ENCODE results near the gene DUSP1. TPM values are rescaled to one million over a fixed set of nuclear protein-coding genes. Genes with fewer than 3 reads are reported as not detected.

DUSP1 gene
- total RNA-seq, 4 donors from 2014 or later, result 488 to 965 (median 649) TPM

DNA sequence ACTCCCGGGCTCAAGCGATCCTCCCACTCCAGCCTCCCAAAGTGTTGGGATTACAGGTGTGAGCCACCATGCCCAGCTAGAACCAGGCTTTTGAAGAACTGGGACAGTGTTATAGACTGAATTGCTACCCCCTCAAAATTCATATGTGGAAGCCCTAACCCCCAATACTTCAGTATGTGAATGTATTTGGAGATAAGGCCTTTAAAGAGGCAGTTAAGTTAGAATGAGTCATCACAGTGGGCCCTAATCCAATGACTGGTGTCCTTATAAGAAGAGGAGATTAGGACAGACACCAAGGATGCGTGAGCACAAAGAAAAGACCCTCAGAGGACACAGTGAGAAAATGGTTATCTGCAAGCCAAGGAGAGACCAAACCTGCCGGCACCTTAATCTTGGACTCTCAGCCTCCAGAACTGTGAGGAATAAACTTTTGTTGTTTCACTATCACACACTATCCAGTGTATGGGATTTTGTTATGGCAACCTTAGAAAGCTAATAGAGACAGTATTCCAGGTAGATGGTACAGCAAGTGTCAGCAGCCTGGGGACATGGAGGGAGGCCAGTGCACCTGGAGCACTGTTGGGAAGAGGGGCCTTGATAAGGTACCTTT is 31.7 kb upstream of the DUSP1 start:
- 79 to 83% methylated on average over 2 to 4 of the region's 4 CpGs for WGBS, 2 donors (ENCODE audit: low coverage in 1 of 2)
- ATAC-seq, result no peak

DNA sequence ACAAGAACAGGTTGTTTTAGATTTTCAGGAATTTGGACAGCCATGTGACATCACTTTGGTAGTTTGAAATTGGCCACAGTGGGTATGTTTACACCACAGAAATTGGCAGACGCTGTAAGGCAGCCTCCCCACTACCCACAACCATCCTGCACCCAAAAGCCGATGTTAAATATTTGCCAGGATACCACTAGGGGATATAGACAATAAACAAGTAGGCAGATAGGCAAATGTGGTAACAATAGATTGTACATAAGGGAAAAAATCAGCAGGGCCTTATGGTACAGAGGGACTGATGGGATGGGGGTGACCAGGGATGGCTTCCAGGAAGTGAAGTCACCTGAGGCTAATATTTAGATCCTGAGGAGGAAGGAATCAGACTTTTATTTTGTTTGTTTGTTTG is 31.1 kb upstream of the DUSP1 start:
- ATAC-seq, result no peak
- Histone ChIP-seq H3K36me3 (no peaks in the 10 kb centered on the region), H3K27me3 (no peaks in the 10 kb centered on the region), H3K9me3 (no peaks in the 10 kb centered on the region), H3K4me3 (no peak overlapping the region), H3K27ac (no peak overlapping the region), H3K4me1 (peaks cover 0 to 26% (median 4%) of the 10 kb centered on the region in 3 donors)
- TF ChIP-seq CTCF (IDR thresholded peaks at IDR 0.05), result no peak
- no peak for TF ChIP-seq POLR2A (IDR thresholded peaks at IDR 0.05)
- no peak for TF ChIP-seq POLR2AphosphoS5 (IDR thresholded peaks at IDR 0.05)
- no peak for TF ChIP-seq EP300 (IDR thresholded peaks at IDR 0.05)
- WGBS, 2 donors (ENCODE audit: low coverage in 1 of 2), result 100% methylated on average over 2 of the region's 2 CpGs; no CpG with 5 or more reads in 1 of the 2 donors

More for the DNA sequence above, 31.7 kb upstream of the DUSP1 start:
- H3K27me3 ChIP-seq, result no peaks in the 10 kb centered on the region
- TF ChIP-seq CTCF (IDR thresholded peaks at IDR 0.05) (no peak), EP300 (IDR thresholded peaks at IDR 0.05) (no peak), POLR2AphosphoS5 (IDR thresholded peaks at IDR 0.05) (no peak), POLR2A (IDR thresholded peaks at IDR 0.05) (no peak)
- H3K4me1 ChIP-seq, result peaks cover 0 to 20% (median 4%) of the 10 kb centered on the region in 3 donors
- H3K36me3 ChIP-seq, result no peaks in the 10 kb centered on the region
- no peaks in the 10 kb centered on the region for H3K9me3 ChIP-seq
- H3K4me3 ChIP-seq, result no peak overlapping the region
- no peak overlapping the region for H3K27ac ChIP-seq

DNA sequence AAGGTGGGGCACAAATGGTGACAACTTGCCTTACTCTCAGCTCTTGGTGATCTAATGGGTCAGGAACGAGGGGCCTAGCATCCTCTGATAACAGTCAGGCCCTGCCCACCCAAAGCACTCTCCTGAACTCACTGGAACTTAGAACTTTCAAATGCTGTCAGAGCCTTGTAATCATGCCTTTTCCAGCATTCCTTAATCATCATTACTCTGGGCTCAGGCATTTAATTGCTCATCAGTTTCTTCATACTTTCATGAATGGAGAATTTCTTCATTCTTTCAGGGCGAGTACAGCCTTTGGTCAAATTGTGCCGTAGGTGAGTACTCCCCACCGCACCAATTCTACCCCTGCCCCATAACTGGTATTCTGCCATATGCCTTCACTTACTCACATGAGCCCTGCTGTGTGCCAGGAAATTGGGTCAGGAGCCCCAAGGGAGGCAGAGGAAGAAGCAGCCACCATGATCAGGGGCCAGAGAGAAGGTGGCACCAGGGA is 30.2 kb upstream of the DUSP1 start:
- H3K27me3 ChIP-seq, result no peaks in the 10 kb centered on the region
- peaks cover 0 to 32% (median 5%) of the 10 kb centered on the region in 3 donors for H3K4me1 ChIP-seq
- ATAC-seq, result peak; percentile 72
- H3K4me3 ChIP-seq, result no peak overlapping the region
- WGBS, 2 donors (ENCODE audit: low coverage in 1 of 2), result 57 to 63% methylated on average over 2 to 4 of the region's 4 CpGs
- H3K27ac ChIP-seq, result peak overlapping the region in 2 of 4 donors; percentile 58 to 90
- TF ChIP-seq POLR2AphosphoS5 (IDR thresholded peaks at IDR 0.05) (peak; percentile 78), EP300 (IDR thresholded peaks at IDR 0.05) (no peak)
- no peaks in the 10 kb centered on the region for H3K36me3 ChIP-seq
- H3K9me3 ChIP-seq, result no peaks in the 10 kb centered on the region

GRCh38 chr5:172800088-172800551 is 29.1 kb upstream of the DUSP1 start:
- 82% methylated on average over 8 of the region's 16 CpGs; no CpG with 5 or more reads in 1 of the 2 donors for WGBS, 2 donors (ENCODE audit: low coverage in 1 of 2)
- Histone ChIP-seq H3K9me3 (no peaks in the 10 kb centered on the region), H3K27ac (peak overlapping the region in 3 of 4 donors; percentile 45 to 90 (median 65)), H3K36me3 (no peaks in the 10 kb centered on the region), H3K4me3 (no peak overlapping the region), H3K4me1 (peaks cover 0 to 43% (median 10%) of the 10 kb centered on the region in 3 donors), H3K27me3 (no peaks in the 10 kb centered on the region)
- peak; percentile 3 for ATAC-seq
- TF ChIP-seq EP300 (IDR thresholded peaks at IDR 0.05) (no peak), CTCF (IDR thresholded peaks at IDR 0.05) (no peak), POLR2A (IDR thresholded peaks at IDR 0.05) (no peak), POLR2AphosphoS5 (IDR thresholded peaks at IDR 0.05) (peak; percentile 34)

- no peaks in the 10 kb centered on the region for H3K36me3 ChIP-seq
- peaks cover 3 to 50% (median 17%) of the 10 kb centered on the region in 3 donors for H3K4me1 ChIP-seq
- H3K27me3 ChIP-seq, result no peaks in the 10 kb centered on the region
- no peak for ATAC-seq
- H3K4me3 ChIP-seq, result no peak overlapping the region
- peak overlapping the region in 3 of 4 donors; percentile 45 to 90 (median 65) for H3K27ac ChIP-seq
- 87 to 88% methylated on average over 3 to 6 of the region's 6 CpGs for WGBS, 2 donors (ENCODE audit: low coverage in 1 of 2)
- H3K9me3 ChIP-seq, result no peaks in the 10 kb centered on the region
- TF ChIP-seq POLR2AphosphoS5 (IDR thresholded peaks at IDR 0.05) (no peak), POLR2A (IDR thresholded peaks at IDR 0.05) (no peak), CTCF (IDR thresholded peaks at IDR 0.05) (no peak), EP300 (IDR thresholded peaks at IDR 0.05) (no peak)
Observed at GRCh38 chr5:172799416-172799815, 28.4 kb upstream of the DUSP1 start.

Measured in gastroesophageal sphincter (tissue), 4 donors.